ENCODE results near the gene MROH7.

Gene MROH7

GRCh38 chr1:54706419-54706818 lies 64.8 kb downstream of the MROH7 start:
- H3K27ac ChIP-seq (ENCODE audit: extremely low read depth, low read depth, low read length), result no peak overlapping the region
- no peaks in the 10 kb centered on the region for H3K9me3 ChIP-seq (ENCODE audit: control insufficient read depth, insufficient read depth, low read depth, low read length)
- TF ChIP-seq ZNF202 (tag by site-specific recombination; IDR thresholded peaks at IDR 0.05; ENCODE audit: borderline replicate concordance), result no peak
- no peak for TF ChIP-seq ZNF747 (tag by site-specific recombination; IDR thresholded peaks at IDR 0.05)
- TF ChIP-seq ZNF624 (tag by site-specific recombination; IDR thresholded peaks at IDR 0.05), result no peak
- no peak for TF ChIP-seq ZNF221 (tag by site-specific recombination; IDR thresholded peaks at IDR 0.05; ENCODE audit: borderline replicate concordance)
- TF ChIP-seq ZBTB49 (tag by site-specific recombination; IDR thresholded peaks at IDR 0.05; ENCODE audit: low read depth), result no peak
- TF ChIP-seq ZNF670 (tag by site-specific recombination; IDR thresholded peaks at IDR 0.05; ENCODE audit: low read depth), result no peak
- no peak for TF ChIP-seq ZNF37A (tag by site-specific recombination; IDR thresholded peaks at IDR 0.05)
- no peak for TF ChIP-seq WT1 (tag by site-specific recombination; IDR thresholded peaks at IDR 0.05)
- TF ChIP-seq ZNF184 (tag by site-specific recombination; IDR thresholded peaks at IDR 0.05), result no peak
- TF ChIP-seq ZSCAN30 (tag by site-specific recombination; IDR thresholded peaks at IDR 0.05), result no peak
- TF ChIP-seq, protein P1, sequence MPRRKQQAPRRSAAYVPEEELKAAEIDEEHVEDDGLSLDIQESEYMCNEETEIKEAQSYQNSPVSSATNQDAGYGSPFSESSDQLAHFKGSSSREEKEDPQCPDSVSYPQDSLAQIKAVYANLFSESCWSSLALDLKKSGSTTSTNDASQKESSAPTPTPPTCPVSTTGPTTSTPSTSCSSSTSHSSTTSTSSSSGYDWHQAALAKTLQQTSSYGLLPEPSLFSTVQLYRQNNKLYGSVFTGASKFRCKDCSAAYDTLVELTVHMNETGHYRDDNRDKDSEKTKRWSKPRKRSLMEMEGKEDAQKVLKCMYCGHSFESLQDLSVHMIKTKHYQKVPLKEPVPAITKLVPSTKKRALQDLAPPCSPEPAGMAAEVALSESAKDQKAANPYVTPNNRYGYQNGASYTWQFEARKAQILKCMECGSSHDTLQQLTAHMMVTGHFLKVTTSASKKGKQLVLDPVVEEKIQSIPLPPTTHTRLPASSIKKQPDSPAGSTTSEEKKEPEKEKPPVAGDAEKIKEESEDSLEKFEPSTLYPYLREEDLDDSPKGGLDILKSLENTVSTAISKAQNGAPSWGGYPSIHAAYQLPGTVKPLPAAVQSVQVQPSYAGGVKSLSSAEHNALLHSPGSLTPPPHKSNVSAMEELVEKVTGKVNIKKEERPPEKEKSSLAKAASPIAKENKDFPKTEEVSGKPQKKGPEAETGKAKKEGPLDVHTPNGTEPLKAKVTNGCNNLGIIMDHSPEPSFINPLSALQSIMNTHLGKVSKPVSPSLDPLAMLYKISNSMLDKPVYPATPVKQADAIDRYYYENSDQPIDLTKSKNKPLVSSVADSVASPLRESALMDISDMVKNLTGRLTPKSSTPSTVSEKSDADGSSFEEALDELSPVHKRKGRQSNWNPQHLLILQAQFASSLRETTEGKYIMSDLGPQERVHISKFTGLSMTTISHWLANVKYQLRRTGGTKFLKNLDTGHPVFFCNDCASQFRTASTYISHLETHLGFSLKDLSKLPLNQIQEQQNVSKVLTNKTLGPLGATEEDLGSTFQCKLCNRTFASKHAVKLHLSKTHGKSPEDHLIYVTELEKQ (tag by site-specific recombination; IDR thresholded peaks at IDR 0.05; ENCODE audit: borderline replicate concordance), result no peak
- no peak for TF ChIP-seq KLF9 (tag by site-specific recombination; IDR thresholded peaks at IDR 0.05; ENCODE audit: low read depth)
- CTCF ChIA-PET, result interaction anchor here (1.4 kb wide), 1 partner anchor 34 kb away, joined by 4 read pairs; no protein-coding TSS in a partner anchor
- H3K36me3 ChIP-seq (ENCODE audit: control insufficient read depth in 2 of 2, insufficient read depth in 1 of 2, low read length in 2 of 2), result no peaks in the 10 kb centered on the region
- no peaks in the 10 kb centered on the region for H3K4me1 ChIP-seq (ENCODE audit: control insufficient read depth, insufficient read depth, low read length)
- POLR2A ChIA-PET, result no interaction called here
- no peak overlapping the region for H3K4me3 ChIP-seq (ENCODE audit: low read depth, low read length)

- POLR2A ChIA-PET, result no interaction called here
- CTCF ChIA-PET, result no interaction called here
- Histone ChIP-seq H3K4me1 (ENCODE audit: control insufficient read depth, insufficient read depth, low read length) (no peaks in the 10 kb centered on the region), H3K4me3 (ENCODE audit: low read depth, low read length) (no peak overlapping the region), H3K36me3 (ENCODE audit: control insufficient read depth in 2 of 2, insufficient read depth in 1 of 2, low read length in 2 of 2) (no peaks in the 10 kb centered on the region), H3K27ac (ENCODE audit: extremely low read depth, low read depth, low read length) (no peak overlapping the region), H3K9me3 (ENCODE audit: control insufficient read depth, insufficient read depth, low read depth, low read length) (no peaks in the 10 kb centered on the region)
- TF ChIP-seq ZFP69B (tag by site-specific recombination; IDR thresholded peaks at IDR 0.05), result no peak
- TF ChIP-seq ZNF24 (tag by site-specific recombination; IDR thresholded peaks at IDR 0.05), result no peak
- no peak for TF ChIP-seq ZNF560 (tag by site-specific recombination; IDR thresholded peaks at IDR 0.05; ENCODE audit: borderline replicate concordance)
Measured at GRCh38 chr1:54708385-54708784, 66.8 kb downstream of the MROH7 start.

DNA sequence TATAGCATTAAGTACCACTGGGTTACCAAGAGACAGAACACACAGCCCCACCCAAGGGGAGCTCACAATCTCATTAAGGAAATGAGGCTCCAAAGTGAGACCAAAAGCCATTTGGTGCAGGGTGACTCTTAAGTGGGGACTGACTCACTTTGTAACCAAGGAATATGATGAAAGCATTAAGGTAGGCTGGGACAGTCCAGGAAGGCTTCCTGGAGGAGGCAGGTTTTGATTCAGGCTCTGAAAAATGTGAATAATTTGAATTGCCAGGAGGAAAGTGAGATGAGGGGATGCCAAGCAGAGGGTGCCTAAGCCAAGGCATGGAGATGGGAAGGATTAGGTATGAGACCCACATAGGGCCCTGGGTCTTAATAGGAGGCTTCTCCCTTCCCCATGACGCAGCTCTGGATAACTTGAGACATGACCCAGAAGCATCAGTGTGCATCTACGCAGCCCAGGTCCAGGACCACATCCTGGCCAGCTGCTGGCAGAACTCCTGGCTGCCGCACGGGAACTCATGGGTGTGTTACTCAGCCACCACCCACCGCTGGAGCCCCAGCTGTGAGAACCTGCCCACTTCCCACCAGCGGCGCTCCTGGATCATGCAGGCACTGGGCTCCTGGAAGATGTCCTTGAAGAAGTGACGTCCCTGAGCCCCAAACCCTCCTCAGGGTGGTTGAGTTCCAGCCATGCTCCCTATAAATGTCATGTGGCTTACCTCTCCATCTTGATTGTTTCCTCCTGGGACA lies 68.1 kb downstream of the MROH7 start:
- no peaks in the 10 kb centered on the region for H3K36me3 ChIP-seq (ENCODE audit: control insufficient read depth in 2 of 2, insufficient read depth in 1 of 2, low read length in 2 of 2)
- CTCF ChIA-PET, result no interaction called here
- H3K27ac ChIP-seq (ENCODE audit: extremely low read depth, low read depth, low read length), result no peak overlapping the region
- POLR2A ChIA-PET, result no interaction called here
- no peaks in the 10 kb centered on the region for H3K4me1 ChIP-seq (ENCODE audit: control insufficient read depth, insufficient read depth, low read length)
- no peaks in the 10 kb centered on the region for H3K9me3 ChIP-seq (ENCODE audit: control insufficient read depth, insufficient read depth, low read depth, low read length)
- H3K4me3 ChIP-seq (ENCODE audit: low read depth, low read length), result no peak overlapping the region
- no peak for TF ChIP-seq ZNF169 (tag by site-specific recombination; IDR thresholded peaks at IDR 0.05)
- TF ChIP-seq ZNF248 (tag by site-specific recombination; IDR thresholded peaks at IDR 0.05), result no peak
- no peak for TF ChIP-seq ZNF274 (IDR thresholded peaks at IDR 0.05; ENCODE audit: low read length)
- no peak for TF ChIP-seq ZNF274 (tag by site-specific recombination; IDR thresholded peaks at IDR 0.05; ENCODE audit: borderline replicate concordance)
- TF ChIP-seq ZNF433 (tag by site-specific recombination; IDR thresholded peaks at IDR 0.05; ENCODE audit: low read depth), result no peak
- no peak for TF ChIP-seq PRDM2 (tag by site-specific recombination; IDR thresholded peaks at IDR 0.05; ENCODE audit: borderline replicate concordance)
